Measurements from ENCODE around the gene SHLD1. TPM values are rescaled to one million over a fixed set of nuclear protein-coding genes. Genes with fewer than 3 reads are reported as not detected.

The SHLD1 gene
- total and polyA plus RNA-seq, 2 donors (not counting 1 experiment from before 2014, with no cell fraction given): 3.3 to 4.2 TPM

DNA sequence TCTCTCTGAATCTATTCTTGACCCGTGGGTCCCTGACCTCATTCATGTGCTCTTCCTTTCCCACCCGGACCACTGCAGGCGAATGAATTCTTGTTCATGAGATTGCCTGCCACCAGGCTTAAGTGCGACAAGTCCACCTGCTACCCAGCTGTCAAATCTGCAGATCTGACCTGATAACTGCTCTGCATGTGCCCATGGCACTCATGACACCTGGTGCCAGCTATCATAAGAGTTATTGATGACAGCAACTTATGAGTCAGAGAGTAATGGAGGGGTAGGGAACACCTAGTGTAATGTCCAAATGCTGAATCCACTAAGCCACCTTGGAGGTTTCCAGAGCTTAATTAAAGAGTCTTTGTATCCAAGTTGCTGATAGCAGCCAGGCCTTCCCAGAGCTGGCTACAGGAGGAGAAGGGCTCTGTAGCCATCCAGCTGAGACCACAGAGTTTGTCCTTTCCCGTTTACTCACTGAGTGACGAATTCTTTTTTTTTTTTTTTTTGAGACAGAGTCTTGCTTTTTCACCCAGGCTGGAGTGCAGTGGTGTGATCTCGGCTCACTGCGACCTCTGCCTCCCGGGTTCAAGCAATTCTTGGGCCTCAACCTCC lies 17.4 kb downstream of the SHLD1 start:
- no peaks in the 10 kb centered on the region for H3K27me3 ChIP-seq (ENCODE audit: control insufficient read depth, insufficient read depth, low read length)
- no peak overlapping the region for H3K9ac ChIP-seq (ENCODE audit: insufficient read depth, low read length)
- no peaks in the 10 kb centered on the region for H3K36me3 ChIP-seq (ENCODE audit: control insufficient read depth, insufficient read depth, low read length)
- H3K4me1 ChIP-seq (ENCODE audit: control insufficient read depth, extremely low read depth, insufficient read depth, low read length): no peaks in the 10 kb centered on the region
- H3K4me3 ChIP-seq (replicated peaks in 1 of 4; ENCODE audit: control extremely low read depth in 1 of 4, insufficient read depth in 1 of 4, low read depth in 3 of 4, low read length in 4 of 4): no peak overlapping the region
- H3K9me3 ChIP-seq (ENCODE audit: control insufficient read depth, insufficient read depth, low read depth, low read length): no peaks in the 10 kb centered on the region
- H3K27ac ChIP-seq (ENCODE audit: insufficient read depth, low read length): no peak overlapping the region
- H2AFZ ChIP-seq (ENCODE audit: low read length): no peak overlapping the region
- H3K4me2 ChIP-seq (ENCODE audit: extremely low read depth, insufficient read depth, low read length): no peak overlapping the region
- DNase-seq (ENCODE audit: low read depth in 2 of 2): no peak
- H4K20me1 ChIP-seq (ENCODE audit: control insufficient read depth, extremely low read depth, insufficient read depth, low read length): no peaks in the 10 kb centered on the region
- no peak for TF ChIP-seq EZH2 (IDR thresholded peaks at IDR 0.05; ENCODE audit: low read length, missing control alignments)
- TF ChIP-seq, protein P1, sequence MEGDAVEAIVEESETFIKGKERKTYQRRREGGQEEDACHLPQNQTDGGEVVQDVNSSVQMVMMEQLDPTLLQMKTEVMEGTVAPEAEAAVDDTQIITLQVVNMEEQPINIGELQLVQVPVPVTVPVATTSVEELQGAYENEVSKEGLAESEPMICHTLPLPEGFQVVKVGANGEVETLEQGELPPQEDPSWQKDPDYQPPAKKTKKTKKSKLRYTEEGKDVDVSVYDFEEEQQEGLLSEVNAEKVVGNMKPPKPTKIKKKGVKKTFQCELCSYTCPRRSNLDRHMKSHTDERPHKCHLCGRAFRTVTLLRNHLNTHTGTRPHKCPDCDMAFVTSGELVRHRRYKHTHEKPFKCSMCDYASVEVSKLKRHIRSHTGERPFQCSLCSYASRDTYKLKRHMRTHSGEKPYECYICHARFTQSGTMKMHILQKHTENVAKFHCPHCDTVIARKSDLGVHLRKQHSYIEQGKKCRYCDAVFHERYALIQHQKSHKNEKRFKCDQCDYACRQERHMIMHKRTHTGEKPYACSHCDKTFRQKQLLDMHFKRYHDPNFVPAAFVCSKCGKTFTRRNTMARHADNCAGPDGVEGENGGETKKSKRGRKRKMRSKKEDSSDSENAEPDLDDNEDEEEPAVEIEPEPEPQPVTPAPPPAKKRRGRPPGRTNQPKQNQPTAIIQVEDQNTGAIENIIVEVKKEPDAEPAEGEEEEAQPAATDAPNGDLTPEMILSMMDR (conservative IDR thresholded peaks at IDR 0.05 in 1 of 2, IDR thresholded peaks at IDR 0.05 in 1 of 2; ENCODE audit: low read depth in 1 of 2, low read length in 2 of 2): no peak
- H3K79me2 ChIP-seq (ENCODE audit: control insufficient read depth, insufficient read depth, low read length): no peaks in the 10 kb centered on the region

DNA sequence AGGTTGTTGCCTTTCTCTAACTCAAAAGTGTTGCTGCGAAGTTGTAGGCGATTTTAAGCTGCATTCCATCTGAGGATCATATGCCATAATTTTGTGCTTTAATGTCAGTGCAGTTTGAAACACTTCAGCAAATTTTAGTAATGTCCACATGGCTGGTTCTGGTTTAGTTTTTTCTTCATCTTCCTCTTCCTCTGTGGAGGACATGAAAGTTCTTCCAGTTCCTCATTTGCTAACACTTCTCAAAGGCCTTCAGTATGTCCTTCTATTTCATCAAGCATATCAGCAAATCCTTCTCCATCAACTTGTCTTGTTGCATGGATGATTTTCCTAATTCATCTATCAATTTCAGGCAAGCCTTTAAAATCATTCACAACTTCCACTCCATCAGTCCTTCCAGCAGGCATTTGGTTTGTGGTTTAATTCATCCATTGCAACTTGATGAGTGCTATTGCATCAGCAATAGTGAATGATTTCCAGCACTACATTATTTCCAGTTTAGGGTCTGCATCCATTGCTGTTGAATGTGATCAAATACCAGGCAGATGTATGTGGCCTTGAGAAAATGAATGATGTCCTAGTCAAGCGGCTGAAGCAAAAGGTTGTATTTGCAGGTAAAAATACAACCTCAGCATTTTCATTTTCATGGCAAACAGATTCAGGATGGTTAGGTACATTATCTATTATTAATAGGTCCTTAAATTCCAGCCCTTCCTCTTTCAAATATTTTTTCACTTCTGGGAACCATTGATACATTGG lies 20.2 kb downstream of the SHLD1 start:
- TF ChIP-seq EZH2 (IDR thresholded peaks at IDR 0.05; ENCODE audit: low read length, missing control alignments): no peak
- TF ChIP-seq, protein P1 (conservative IDR thresholded peaks at IDR 0.05 in 1 of 2, IDR thresholded peaks at IDR 0.05 in 1 of 2; ENCODE audit: low read depth in 1 of 2, low read length in 2 of 2): no peak
- no peaks in the 10 kb centered on the region for H3K79me2 ChIP-seq (ENCODE audit: control insufficient read depth, insufficient read depth, low read length)
- DNase-seq (ENCODE audit: low read depth in 2 of 2): peak in 1 of 2 donors; percentile 64
- H3K9ac ChIP-seq (ENCODE audit: insufficient read depth, low read length): no peak overlapping the region
- no peak overlapping the region for H3K4me2 ChIP-seq (ENCODE audit: extremely low read depth, insufficient read depth, low read length)
- H3K9me3 ChIP-seq (ENCODE audit: control insufficient read depth, insufficient read depth, low read depth, low read length): no peaks in the 10 kb centered on the region
- H3K27me3 ChIP-seq (ENCODE audit: control insufficient read depth, insufficient read depth, low read length): no peaks in the 10 kb centered on the region
- H3K4me1 ChIP-seq (ENCODE audit: control insufficient read depth, extremely low read depth, insufficient read depth, low read length): no peaks in the 10 kb centered on the region
- H4K20me1 ChIP-seq (ENCODE audit: control insufficient read depth, extremely low read depth, insufficient read depth, low read length): no peaks in the 10 kb centered on the region
- H3K36me3 ChIP-seq (ENCODE audit: control insufficient read depth, insufficient read depth, low read length): no peaks in the 10 kb centered on the region
- no peak overlapping the region for H3K27ac ChIP-seq (ENCODE audit: insufficient read depth, low read length)
- no peak overlapping the region for H2AFZ ChIP-seq (ENCODE audit: low read length)
- H3K4me3 ChIP-seq (replicated peaks in 1 of 4; ENCODE audit: control extremely low read depth in 1 of 4, insufficient read depth in 1 of 4, low read depth in 3 of 4, low read length in 4 of 4): no peak overlapping the region

DNA sequence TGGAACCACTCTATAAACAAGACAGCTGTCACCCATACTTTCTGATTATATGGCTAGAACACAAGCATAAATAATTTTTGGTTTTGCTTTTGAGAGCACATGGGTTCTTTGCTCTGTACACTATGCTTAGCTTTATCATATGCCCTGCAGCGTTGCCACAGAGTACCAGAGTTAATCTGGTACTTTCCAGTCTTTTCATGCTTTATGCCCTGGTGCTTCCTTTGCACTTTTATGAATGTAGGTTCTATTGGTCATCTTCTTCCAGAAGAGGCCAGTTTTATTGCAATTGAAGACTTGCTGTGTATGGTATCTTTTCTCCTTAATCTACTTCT lies 20.8 kb downstream of the SHLD1 start:
- H3K9ac ChIP-seq (ENCODE audit: insufficient read depth, low read length): no peak overlapping the region
- H2AFZ ChIP-seq (ENCODE audit: low read length): no peak overlapping the region
- no peaks in the 10 kb centered on the region for H4K20me1 ChIP-seq (ENCODE audit: control insufficient read depth, extremely low read depth, insufficient read depth, low read length)
- no peaks in the 10 kb centered on the region for H3K9me3 ChIP-seq (ENCODE audit: control insufficient read depth, insufficient read depth, low read depth, low read length)
- H3K27me3 ChIP-seq (ENCODE audit: control insufficient read depth, insufficient read depth, low read length): no peaks in the 10 kb centered on the region
- H3K4me1 ChIP-seq (ENCODE audit: control insufficient read depth, extremely low read depth, insufficient read depth, low read length): no peaks in the 10 kb centered on the region
- H3K36me3 ChIP-seq (ENCODE audit: control insufficient read depth, insufficient read depth, low read length): no peaks in the 10 kb centered on the region
- TF ChIP-seq, protein P1 (conservative IDR thresholded peaks at IDR 0.05 in 1 of 2, IDR thresholded peaks at IDR 0.05 in 1 of 2; ENCODE audit: low read depth in 1 of 2, low read length in 2 of 2): no peak
- TF ChIP-seq EZH2 (IDR thresholded peaks at IDR 0.05; ENCODE audit: low read length, missing control alignments): no peak
- DNase-seq (ENCODE audit: low read depth in 2 of 2): no peak
- H3K4me3 ChIP-seq (replicated peaks in 1 of 4; ENCODE audit: control extremely low read depth in 1 of 4, insufficient read depth in 1 of 4, low read depth in 3 of 4, low read length in 4 of 4): no peak overlapping the region
- no peak overlapping the region for H3K27ac ChIP-seq (ENCODE audit: insufficient read depth, low read length)
- no peaks in the 10 kb centered on the region for H3K79me2 ChIP-seq (ENCODE audit: control insufficient read depth, insufficient read depth, low read length)
- no peak overlapping the region for H3K4me2 ChIP-seq (ENCODE audit: extremely low read depth, insufficient read depth, low read length)
